ENCODE measurements around the gene INSR.

DNA sequence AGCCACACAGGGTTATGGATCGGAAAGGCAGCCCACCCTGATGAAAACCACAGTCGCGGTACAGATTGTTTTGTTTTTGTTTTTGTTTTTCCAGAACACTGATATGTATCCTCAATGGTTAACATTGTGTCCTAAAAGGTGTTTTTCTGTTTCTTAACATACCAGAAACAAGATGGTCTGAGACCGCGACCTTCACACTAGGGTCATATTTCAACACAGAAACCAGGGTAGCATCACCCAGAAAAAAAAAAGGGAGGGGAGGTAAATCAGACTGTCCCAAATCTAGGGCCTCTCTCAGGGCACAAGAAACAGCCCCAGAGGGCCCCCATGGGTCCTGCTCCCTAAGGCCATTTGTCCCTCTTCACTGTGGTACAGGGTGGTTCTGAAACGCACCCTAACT is 66.5 kb downstream of the INSR start:
- TF ChIP-seq MAX (IDR thresholded peaks at IDR 0.05) (no peak), CEBPB (IDR thresholded peaks at IDR 0.05) (no peak), REST (IDR thresholded peaks at IDR 0.05; ENCODE audit: low read depth) (no peak), EGR1 (IDR thresholded peaks at IDR 0.05) (no peak)

Measured in Ishikawa (cell line).